ENCODE data around the gene FBXO10. TPM values are rescaled to one million over a fixed set of nuclear protein-coding genes. Genes with fewer than 3 reads are reported as not detected.

The FBXO10 gene
- total RNA-seq, 2 experiments from 2014 or later: 1.9 TPM

DNA sequence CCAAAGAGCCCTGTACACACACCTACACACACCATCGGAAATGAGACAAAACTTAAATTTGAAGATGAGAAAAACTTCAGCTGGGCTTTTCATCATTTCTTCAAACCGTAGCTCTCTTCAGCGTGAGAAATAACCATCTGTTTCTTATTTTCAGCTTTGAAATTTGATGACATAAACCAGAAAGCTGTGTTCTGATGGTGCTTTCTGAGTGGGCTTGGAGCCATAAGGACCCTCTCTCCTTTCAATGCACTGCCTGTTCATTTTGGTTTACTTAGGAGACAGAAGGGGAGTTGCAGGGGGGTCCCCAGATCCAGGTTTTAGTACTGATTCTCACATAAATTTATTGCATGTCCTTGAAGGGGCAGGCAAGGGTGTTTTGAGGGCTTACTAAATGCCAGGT lies 9.5 kb downstream of the FBXO10 start:
- Mint-ChIP-seq H3K4me1 (no peaks in the 10 kb centered on the region), H3K36me3 (peaks cover 29% of the 10 kb centered on the region), H3K4me3 (no peak overlapping the region), H3K27me3 (no peaks in the 10 kb centered on the region), H3K9me3 (peaks cover 6% of the 10 kb centered on the region), H3K27ac (no peak overlapping the region)
- DNase-seq: no peak

DNA sequence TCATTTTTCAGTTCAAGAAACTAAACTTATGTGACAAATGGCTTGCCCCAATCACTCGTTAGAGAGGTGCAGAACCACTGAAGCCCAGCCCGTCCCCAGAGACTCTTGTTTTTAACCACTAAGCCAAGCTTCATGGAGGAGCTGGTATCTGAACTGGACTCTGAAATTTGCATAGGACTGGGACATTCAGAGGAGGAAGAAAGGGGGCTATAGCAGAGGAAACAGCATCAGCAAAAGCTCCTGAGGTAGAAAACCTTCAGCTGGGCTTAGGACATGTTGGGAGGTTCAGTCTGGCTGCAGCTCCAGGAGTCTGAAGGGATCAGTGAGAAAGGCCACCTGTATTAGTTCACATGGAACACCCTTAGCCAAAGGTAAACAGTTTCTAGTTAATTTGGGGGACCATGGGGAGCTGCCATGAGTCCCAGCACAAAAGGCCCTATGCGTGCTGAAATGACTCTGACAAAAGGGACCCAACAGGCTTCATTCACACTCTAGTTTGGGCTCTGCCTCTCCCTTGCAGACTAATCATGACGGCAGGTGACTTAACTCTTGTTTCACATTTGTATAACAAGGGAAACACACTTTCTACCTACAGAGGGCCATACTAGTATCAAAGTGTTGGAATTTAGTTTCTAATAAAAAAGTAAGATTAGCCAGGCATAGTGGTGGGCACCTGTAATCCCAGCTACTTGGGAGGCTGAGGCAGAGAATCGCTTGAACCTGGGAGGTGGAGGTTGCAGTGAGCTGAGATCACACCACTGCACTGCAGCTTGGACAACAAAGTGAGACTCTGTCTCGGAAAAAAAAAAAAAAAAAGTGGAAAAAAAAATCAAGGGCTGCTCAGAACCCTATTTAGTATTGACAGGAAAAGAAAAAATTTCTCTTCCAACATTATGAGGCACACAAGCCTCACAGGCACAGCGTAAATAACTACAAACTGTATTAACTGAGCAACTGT lies 10.2 kb downstream of the FBXO10 start:
- Mint-ChIP-seq H3K4me1 (no peaks in the 10 kb centered on the region), H3K9me3 (peaks cover 6% of the 10 kb centered on the region), H3K27me3 (no peaks in the 10 kb centered on the region), H3K27ac (no peak overlapping the region), H3K36me3 (peaks cover 29% of the 10 kb centered on the region), H3K4me3 (no peak overlapping the region)
- DNase-seq: no peak

DNA sequence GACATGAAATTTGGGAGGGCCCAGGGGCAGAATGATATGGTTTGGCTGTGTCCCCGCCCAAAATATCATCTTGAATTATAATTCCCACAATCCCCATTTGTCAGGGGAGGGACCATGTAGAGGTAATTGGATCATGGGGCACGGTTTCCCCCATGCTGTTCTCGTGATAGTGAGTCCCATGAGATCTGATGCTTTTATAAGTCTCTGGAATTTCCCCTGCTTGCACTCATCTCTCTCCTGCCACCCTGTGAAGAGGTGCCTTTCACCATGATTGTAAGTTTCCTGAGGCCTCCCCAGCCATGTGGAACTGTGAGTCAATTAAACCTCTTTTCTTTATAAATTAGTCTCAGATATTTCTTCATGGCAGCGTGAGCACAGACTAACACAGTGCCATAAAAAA lies 11.3 kb downstream of the FBXO10 start:
- no peak overlapping the region for H3K27ac Mint-ChIP-seq
- peaks cover 29% of the 10 kb centered on the region for H3K36me3 Mint-ChIP-seq

DNA sequence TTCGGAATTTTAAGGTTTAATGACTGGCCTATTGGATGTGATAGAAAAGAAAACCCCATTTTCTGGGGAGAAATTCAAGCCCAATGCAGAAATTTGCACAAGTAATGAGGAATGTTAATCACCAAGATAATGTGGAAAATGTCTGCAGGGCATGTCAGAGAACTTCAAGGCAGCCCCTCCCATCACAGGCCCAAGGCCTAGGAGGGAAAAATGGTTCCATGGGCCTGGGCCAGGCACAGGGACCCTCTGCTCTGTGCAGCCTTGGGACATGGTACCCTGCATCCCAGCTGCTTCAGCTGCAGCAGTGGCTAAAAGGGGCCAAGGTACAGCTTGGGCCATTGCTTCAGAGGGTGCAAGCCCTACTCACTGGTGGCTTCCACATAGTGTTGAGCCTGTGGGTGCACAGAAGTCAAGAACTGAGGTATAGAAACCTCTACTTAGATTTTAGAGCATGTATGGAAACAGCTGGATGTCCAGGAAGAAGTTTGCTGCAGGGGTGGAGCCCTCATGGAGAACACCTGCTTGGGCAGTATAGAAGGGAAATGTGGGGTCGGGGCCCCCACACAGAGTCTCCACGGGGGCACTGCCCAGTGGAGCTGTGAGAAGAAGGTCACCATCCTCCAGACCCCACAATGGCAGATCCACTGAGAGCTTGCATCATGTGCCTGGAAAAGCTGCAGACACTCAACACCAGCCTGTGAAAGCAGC lies 12.2 kb downstream of the FBXO10 start:
- H3K27ac Mint-ChIP-seq: no peak overlapping the region
- no peak overlapping the region for H3K4me3 Mint-ChIP-seq
- no peaks in the 10 kb centered on the region for H3K27me3 Mint-ChIP-seq
- H3K36me3 Mint-ChIP-seq: peaks cover 32% of the 10 kb centered on the region
- DNase-seq: no peak
- H3K4me1 Mint-ChIP-seq: no peaks in the 10 kb centered on the region
- H3K9me3 Mint-ChIP-seq: peaks cover 6% of the 10 kb centered on the region

More for the DNA sequence above, 11.3 kb downstream of the FBXO10 start:
- Mint-ChIP-seq H3K9me3 (peaks cover 6% of the 10 kb centered on the region), H3K4me1 (no peaks in the 10 kb centered on the region), H3K27me3 (no peaks in the 10 kb centered on the region), H3K4me3 (no peak overlapping the region)
- DNase-seq: no peak

DNA sequence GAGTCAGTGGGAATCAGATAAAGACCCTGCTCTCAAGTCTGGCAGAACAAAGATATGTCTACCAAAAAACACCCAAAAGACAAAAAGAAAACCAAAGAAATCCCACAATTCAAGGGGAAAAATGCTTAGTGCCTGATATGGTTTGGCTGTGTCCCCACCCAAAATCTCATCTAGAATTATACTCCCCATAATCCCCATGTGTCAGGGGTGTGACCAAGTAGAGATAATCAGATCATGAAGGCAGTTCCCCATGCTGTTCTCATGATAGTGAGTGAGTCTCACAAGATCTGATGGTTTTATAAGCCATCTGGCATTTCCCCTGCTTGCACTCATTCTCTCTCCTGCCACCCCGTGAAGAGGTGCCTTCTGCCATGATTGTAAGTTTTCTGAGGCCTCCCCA lies 13.4 kb downstream of the FBXO10 start:
- DNase-seq: no peak
- no peak overlapping the region for H3K4me3 Mint-ChIP-seq
- peaks cover 6% of the 10 kb centered on the region for H3K9me3 Mint-ChIP-seq
- no peak overlapping the region for H3K27ac Mint-ChIP-seq
- peaks cover 24% of the 10 kb centered on the region for H3K36me3 Mint-ChIP-seq
- H3K27me3 Mint-ChIP-seq: no peaks in the 10 kb centered on the region
- no peaks in the 10 kb centered on the region for H3K4me1 Mint-ChIP-seq

DNA sequence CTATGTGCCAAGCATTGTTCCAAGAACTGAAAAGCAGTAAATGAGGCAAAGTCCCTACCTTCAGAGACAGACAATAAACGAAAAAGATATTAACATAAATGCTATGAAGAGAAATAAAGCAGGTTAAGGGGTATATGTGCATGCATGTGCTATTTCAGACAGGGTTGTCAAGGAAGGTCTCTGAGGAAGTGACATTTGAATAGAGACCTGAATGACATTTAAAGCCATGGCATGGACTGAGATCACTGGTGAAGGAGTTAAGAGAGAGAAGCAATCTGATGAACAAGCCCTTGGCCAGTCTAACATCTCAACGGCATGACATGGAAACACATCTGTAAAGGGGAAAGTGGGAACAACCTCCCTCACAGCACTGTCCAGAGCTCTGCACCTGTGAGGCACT lies 14.5 kb downstream of the FBXO10 start:
- DNase-seq: no peak
- Mint-ChIP-seq H3K4me1 (no peaks in the 10 kb centered on the region), H3K27me3 (no peaks in the 10 kb centered on the region), H3K27ac (no peak overlapping the region), H3K4me3 (no peak overlapping the region), H3K9me3 (peaks cover 6% of the 10 kb centered on the region), H3K36me3 (peaks cover 24% of the 10 kb centered on the region)

DNA sequence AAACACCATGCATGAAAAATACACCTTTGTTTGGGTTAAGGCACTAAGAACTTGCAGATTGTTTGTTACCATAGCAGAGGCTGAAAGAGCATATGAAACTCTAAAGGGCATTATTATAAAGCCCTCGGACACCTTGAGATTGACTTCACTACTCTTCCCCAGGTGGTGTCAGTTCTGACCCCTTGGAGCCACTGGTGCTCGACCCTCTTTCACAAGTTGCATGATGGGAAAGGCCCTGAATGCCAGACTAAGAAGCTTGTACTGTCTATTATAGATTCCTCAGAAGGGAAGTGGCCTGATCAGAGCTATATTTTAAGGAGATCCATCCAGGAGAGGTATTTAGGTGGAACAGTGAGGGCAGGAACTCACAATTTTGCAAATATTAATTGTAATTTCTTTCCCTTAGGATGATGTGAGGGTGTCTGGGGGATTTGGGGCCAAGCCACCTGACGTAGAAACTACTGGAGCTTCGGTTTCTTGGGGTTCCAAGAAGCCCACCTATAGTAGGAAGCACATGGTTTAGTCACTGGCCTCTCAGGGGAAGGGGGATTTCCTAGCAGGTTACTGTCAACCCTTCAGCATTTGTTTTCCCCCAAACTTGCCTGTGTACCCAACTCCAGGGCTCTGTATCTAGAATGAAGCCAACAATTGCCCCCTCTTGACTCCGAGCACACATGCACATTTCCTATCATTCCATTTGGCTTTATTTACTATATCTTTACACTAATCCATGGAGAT lies 16.2 kb downstream of the FBXO10 start:
- Mint-ChIP-seq H3K27ac (no peak overlapping the region), H3K27me3 (no peaks in the 10 kb centered on the region), H3K4me1 (no peaks in the 10 kb centered on the region), H3K4me3 (no peak overlapping the region), H3K9me3 (peaks cover 6% of the 10 kb centered on the region), H3K36me3 (peaks cover 20% of the 10 kb centered on the region)
- no peak for DNase-seq

DNA sequence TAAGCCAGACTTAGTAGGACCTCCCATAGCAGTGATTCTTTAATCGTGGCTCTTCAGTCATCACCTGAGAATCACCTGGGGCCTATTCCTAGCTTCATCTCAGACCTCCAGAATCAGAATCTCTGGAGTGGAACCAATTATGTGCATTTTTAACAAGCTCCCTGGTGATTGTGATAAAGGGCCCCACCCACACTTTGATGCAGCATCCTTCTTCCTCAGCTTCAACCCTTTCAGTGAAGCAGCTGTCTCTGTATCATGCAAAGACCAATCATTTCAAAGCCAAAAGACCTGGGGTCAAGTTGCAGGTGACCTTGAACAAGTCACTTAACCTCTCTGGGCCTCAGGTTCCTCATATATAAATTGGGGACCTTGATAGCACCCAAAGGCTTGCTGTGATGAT lies 17.1 kb downstream of the FBXO10 start:
- no peaks in the 10 kb centered on the region for H3K27me3 Mint-ChIP-seq
- peaks cover 2% of the 10 kb centered on the region for H3K9me3 Mint-ChIP-seq
- no peaks in the 10 kb centered on the region for H3K4me1 Mint-ChIP-seq
- H3K27ac Mint-ChIP-seq: no peak overlapping the region
- DNase-seq: no peak
- H3K36me3 Mint-ChIP-seq: peaks cover 11% of the 10 kb centered on the region
- no peak overlapping the region for H3K4me3 Mint-ChIP-seq

DNA sequence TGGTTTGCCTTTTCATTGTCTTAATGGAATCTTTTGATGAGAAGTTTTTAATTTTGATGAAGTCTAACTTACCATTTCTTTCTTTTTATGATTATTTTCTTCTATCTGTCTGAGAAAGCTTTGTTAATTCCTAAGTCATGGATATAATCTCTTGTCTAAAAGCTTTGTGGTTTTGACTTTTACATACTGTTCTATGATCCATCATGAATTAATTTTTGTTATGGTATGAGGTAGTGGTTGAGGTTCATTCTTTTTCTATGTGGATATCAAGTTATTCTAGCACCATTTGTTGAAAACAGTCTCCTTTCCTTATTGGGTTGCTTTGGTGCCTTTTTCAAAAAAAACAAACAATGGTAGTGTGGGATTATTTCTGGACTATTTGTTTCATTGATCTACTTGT lies 20.4 kb downstream of the FBXO10 start:
- no peak for DNase-seq
- no peak overlapping the region for H3K4me3 Mint-ChIP-seq
- H3K27ac Mint-ChIP-seq: no peak overlapping the region
- H3K4me1 Mint-ChIP-seq: no peaks in the 10 kb centered on the region
- no peaks in the 10 kb centered on the region for H3K27me3 Mint-ChIP-seq
- H3K9me3 Mint-ChIP-seq: no peaks in the 10 kb centered on the region
- peaks cover 3% of the 10 kb centered on the region for H3K36me3 Mint-ChIP-seq

DNA sequence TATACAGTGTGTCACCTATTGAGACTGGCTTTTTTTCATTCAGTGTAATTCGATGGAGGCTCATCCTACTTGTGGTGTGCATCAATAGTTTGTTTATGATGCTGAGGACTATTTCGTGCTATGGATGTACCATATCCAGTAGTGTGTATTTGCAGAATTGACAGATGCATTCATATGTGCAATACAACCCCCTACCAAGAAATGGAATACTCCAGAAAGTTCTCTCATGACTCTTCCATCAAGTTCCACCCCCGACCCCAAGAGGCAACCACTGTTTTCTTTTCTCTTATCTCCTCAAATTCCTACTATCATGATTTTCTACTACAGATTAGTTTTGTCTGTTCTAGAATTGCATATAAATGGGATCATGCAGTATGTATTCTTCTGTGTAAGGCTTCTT lies 21.9 kb downstream of the FBXO10 start:
- no peaks in the 10 kb centered on the region for H3K4me1 Mint-ChIP-seq
- no peak for DNase-seq
- H3K9me3 Mint-ChIP-seq: no peaks in the 10 kb centered on the region
- no peaks in the 10 kb centered on the region for H3K36me3 Mint-ChIP-seq
- H3K27me3 Mint-ChIP-seq: no peaks in the 10 kb centered on the region
- H3K27ac Mint-ChIP-seq: no peak overlapping the region
- no peak overlapping the region for H3K4me3 Mint-ChIP-seq

DNA sequence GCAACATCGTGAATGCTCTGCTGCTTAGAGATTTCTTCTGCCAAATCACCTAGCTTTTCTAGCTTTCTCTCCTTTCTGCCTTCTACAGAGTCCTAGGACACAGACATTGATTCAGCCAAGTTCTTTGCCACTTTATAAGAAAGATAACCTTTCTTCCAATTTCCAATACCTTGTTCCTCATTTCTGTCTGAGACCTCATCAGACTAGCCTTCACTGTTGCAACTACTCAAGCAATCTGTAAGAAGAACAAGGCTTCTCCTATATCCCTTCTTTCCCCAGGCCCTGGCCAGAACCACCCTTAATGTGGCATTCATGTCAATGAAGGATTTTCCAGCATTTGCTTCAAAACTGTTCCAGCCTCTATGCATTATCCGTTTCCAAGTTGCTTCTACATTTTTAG lies 24.3 kb downstream of the FBXO10 start:
- H3K27ac Mint-ChIP-seq: no peak overlapping the region
- H3K27me3 Mint-ChIP-seq: no peaks in the 10 kb centered on the region
- no peaks in the 10 kb centered on the region for H3K9me3 Mint-ChIP-seq
- H3K36me3 Mint-ChIP-seq: no peaks in the 10 kb centered on the region
- no peaks in the 10 kb centered on the region for H3K4me1 Mint-ChIP-seq
- H3K4me3 Mint-ChIP-seq: no peak overlapping the region
- DNase-seq: no peak

DNA sequence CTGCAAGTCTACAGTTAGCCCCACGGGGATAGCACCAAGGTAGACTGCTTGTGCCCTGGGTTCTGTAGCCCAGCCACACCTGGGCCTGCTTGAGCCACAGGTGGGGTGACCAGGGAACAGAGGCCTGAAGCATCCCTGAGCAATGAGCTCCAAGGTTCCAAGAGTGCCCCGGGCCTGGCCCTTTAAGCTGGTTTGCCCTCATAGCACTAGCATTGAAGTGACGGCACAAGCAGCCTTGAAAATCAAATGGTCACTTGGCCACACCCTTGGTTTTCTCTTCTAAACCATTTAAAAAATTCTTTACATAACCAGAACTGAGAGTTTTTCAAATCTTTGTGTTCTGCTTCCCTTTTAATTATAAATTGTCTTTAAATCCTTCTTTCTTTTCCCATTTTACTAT lies 24.7 kb downstream of the FBXO10 start:
- Mint-ChIP-seq H3K4me1 (no peaks in the 10 kb centered on the region), H3K9me3 (no peaks in the 10 kb centered on the region), H3K4me3 (no peak overlapping the region), H3K27ac (no peak overlapping the region), H3K36me3 (no peaks in the 10 kb centered on the region), H3K27me3 (no peaks in the 10 kb centered on the region)
- DNase-seq: no peak

DNA sequence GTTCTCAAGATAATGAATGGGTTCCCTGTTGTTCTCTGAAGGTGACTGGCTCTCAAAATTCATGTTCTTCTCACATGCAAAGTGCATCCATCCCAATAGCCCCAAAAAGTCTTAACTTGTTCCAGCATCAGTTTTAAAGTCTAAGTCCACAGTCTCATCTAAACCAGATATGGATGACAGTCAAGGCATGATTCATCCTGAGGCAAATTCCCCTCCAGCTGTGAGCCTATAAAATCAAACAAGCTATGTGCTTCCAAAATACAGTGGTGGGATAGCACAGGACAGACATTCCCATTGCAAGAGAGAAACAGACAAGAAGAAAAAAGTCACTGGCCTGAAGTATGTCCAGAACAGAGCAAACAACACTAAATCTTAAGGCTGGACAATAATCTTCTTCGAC lies 25.4 kb downstream of the FBXO10 start:
- H3K4me1 Mint-ChIP-seq: no peaks in the 10 kb centered on the region
- no peaks in the 10 kb centered on the region for H3K27me3 Mint-ChIP-seq
- H3K36me3 Mint-ChIP-seq: no peaks in the 10 kb centered on the region
- H3K9me3 Mint-ChIP-seq: no peaks in the 10 kb centered on the region
- no peak overlapping the region for H3K4me3 Mint-ChIP-seq
- no peak for DNase-seq
- H3K27ac Mint-ChIP-seq: no peak overlapping the region

DNA sequence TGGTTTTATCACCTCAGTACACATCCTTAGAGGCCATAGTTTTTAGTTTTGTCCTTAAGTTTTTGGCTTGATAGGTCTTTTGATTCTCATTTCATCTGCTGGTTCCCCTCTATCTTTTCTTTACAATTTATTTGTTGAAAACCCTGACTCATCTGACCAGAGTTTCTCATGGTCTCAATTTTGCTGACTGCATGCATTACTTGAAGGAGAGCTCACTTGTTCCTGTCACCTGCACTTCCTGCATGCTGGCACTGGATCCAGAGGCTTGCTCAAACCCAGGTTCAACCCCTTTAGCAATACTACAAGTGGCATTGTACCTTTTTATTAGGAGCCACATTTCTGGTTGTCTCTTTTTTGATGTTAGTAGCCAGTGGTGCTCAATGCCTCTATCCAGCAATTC lies 26.7 kb downstream of the FBXO10 start:
- H3K36me3 Mint-ChIP-seq: no peaks in the 10 kb centered on the region
- no peak for DNase-seq
- H3K4me1 Mint-ChIP-seq: no peaks in the 10 kb centered on the region
- no peaks in the 10 kb centered on the region for H3K9me3 Mint-ChIP-seq
- no peak overlapping the region for H3K27ac Mint-ChIP-seq
- H3K27me3 Mint-ChIP-seq: no peaks in the 10 kb centered on the region
- H3K4me3 Mint-ChIP-seq: no peak overlapping the region

DNA sequence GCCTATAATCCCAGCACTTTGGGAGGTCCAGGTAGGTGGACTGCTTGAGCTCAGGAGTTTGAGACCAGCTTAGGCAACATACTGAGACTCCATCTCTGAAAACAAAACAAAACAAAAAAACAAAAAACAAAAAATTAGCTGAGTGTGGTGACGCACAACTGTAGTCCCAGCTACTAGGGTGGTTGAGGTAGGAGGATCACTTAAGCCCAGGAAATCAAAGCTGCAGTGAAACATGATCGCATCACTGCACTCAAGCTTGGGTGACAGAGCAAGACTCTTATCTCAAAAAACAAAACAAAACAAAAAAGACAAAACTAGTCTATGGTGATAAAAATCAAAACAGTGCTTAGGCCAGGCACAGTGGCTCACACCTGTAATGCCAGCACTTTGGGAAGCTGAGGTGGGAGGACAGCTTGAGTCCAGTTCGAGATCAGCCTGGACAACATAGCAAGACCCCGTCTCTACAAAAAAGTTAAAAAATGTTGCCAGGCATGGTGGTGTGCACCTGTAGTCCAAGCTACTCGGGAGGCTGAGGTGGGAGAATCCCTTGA lies 28.8 kb downstream of the FBXO10 start:
- no peaks in the 10 kb centered on the region for H3K9me3 Mint-ChIP-seq
- H3K4me3 Mint-ChIP-seq: no peak overlapping the region
- no peak overlapping the region for H3K27ac Mint-ChIP-seq
- H3K27me3 Mint-ChIP-seq: no peaks in the 10 kb centered on the region
- H3K36me3 Mint-ChIP-seq: no peaks in the 10 kb centered on the region
- no peaks in the 10 kb centered on the region for H3K4me1 Mint-ChIP-seq
- no peak for DNase-seq
